ENCODE results near the gene RFX3.

The RFX3 gene

GRCh38 chr9:3548648-3549047, 22.8 kb upstream of the RFX3 start:
- Histone ChIP-seq H4K20me1 (ENCODE audit: insufficient read depth, low read length) (no peaks in the 10 kb centered on the region), H3K4me2 (ENCODE audit: low read length) (no peak overlapping the region), H3K9me2 (ENCODE audit: low read depth, low read length) (no peaks in the 10 kb centered on the region), H3K4me3 (ENCODE audit: low read depth, low read length, poor library complexity, severe bottlenecking) (no peak overlapping the region), H3K27ac (ENCODE audit: low read depth, low read length, poor library complexity, severe bottlenecking) (no peak overlapping the region), H3K9ac (ENCODE audit: low read length) (no peak overlapping the region), H3K4me1 (ENCODE audit: insufficient read depth, low read length, severe bottlenecking) (no peaks in the 10 kb centered on the region), H3F3A (ENCODE audit: insufficient read depth, low read length) (no peaks in the 10 kb centered on the region), H3K79me2 (ENCODE audit: insufficient read depth, low read length) (no peaks in the 10 kb centered on the region), H2AFZ (ENCODE audit: low read length) (no peak overlapping the region), H3K36me3 (ENCODE audit: insufficient read depth, low read length) (no peaks in the 10 kb centered on the region; the same call in 1 of the 2 replicates), H3K27me3 (ENCODE audit: insufficient read depth, low read length) (no peaks in the 10 kb centered on the region), H3K9me3 (ENCODE audit: low read length) (no peaks in the 10 kb centered on the region)
- TF ChIP-seq EZH2 (IDR thresholded peaks at IDR 0.05; ENCODE audit: borderline replicate concordance, low read length) (no peak), CTCF (IDR thresholded peaks at IDR 0.05; ENCODE audit: low read length) (no peak)

- Histone ChIP-seq H3K9me3 (ENCODE audit: low read length) (no peaks in the 10 kb centered on the region), H3K4me2 (ENCODE audit: low read length) (no peak overlapping the region), H2AFZ (ENCODE audit: low read length) (no peak overlapping the region), H3K4me3 (ENCODE audit: low read depth, low read length, poor library complexity, severe bottlenecking) (no peak overlapping the region), H3K4me1 (ENCODE audit: insufficient read depth, low read length, severe bottlenecking) (no peaks in the 10 kb centered on the region), H3K9me2 (ENCODE audit: low read depth, low read length) (no peaks in the 10 kb centered on the region), H3K79me2 (ENCODE audit: insufficient read depth, low read length) (no peaks in the 10 kb centered on the region), H3K27ac (ENCODE audit: low read depth, low read length, poor library complexity, severe bottlenecking) (no peak overlapping the region), H3K36me3 (ENCODE audit: insufficient read depth, low read length) (no peaks in the 10 kb centered on the region), H4K20me1 (ENCODE audit: insufficient read depth, low read length) (no peaks in the 10 kb centered on the region), H3K27me3 (ENCODE audit: insufficient read depth, low read length) (no peaks in the 10 kb centered on the region), H3K9ac (ENCODE audit: low read length) (no peak overlapping the region), H3F3A (ENCODE audit: insufficient read depth, low read length) (no peaks in the 10 kb centered on the region)
- TF ChIP-seq CTCF (IDR thresholded peaks at IDR 0.05; ENCODE audit: low read length) (no peak), EZH2 (IDR thresholded peaks at IDR 0.05; ENCODE audit: borderline replicate concordance, low read length) (no peak)
These were observed 15.4 kb upstream of the RFX3 start for GRCh38 chr9:3541206-3541605.

- Histone ChIP-seq H3K79me2 (ENCODE audit: insufficient read depth, low read length) (peaks cover 6% of the 10 kb centered on the region; the same call in 1 of the 2 replicates), H3K9ac (ENCODE audit: low read length) (no peak overlapping the region), H2AFZ (ENCODE audit: low read length) (no peak overlapping the region), H3K9me2 (ENCODE audit: low read depth, low read length) (no peaks in the 10 kb centered on the region), H3K27ac (ENCODE audit: low read depth, low read length, poor library complexity, severe bottlenecking) (no peak overlapping the region), H4K20me1 (ENCODE audit: insufficient read depth, low read length) (no peaks in the 10 kb centered on the region), H3K4me2 (ENCODE audit: low read length) (no peak overlapping the region), H3K4me1 (ENCODE audit: insufficient read depth, low read length, severe bottlenecking) (no peaks in the 10 kb centered on the region), H3K36me3 (ENCODE audit: insufficient read depth, low read length) (peaks cover 13% of the 10 kb centered on the region), H3K9me3 (ENCODE audit: low read length) (no peaks in the 10 kb centered on the region), H3F3A (ENCODE audit: insufficient read depth, low read length) (0 out of 2 replicates have a peak, but pooled peaks cover 3% of the 10 kb centered on the region), H3K4me3 (ENCODE audit: low read depth, low read length, poor library complexity, severe bottlenecking) (no peak overlapping the region), H3K27me3 (ENCODE audit: insufficient read depth, low read length) (no peaks in the 10 kb centered on the region)
- no peak for TF ChIP-seq EZH2 (IDR thresholded peaks at IDR 0.05; ENCODE audit: borderline replicate concordance, low read length)
- TF ChIP-seq CTCF (IDR thresholded peaks at IDR 0.05; ENCODE audit: low read length) = no peak
These were observed 9.0 kb upstream of the RFX3 start for GRCh38 chr9:3534614-3535404.

All from OCI-LY1 (cell line).